ENCODE results near the gene MED4. TPM values are rescaled to one million over a fixed set of nuclear protein-coding genes. Genes with fewer than 3 reads are reported as not detected.

MED4 gene
- total RNA-seq, 2 experiments from 2014 or later = 48.9 to 56.1 TPM

- peak; percentile 59 for ATAC-seq (ENCODE audit: poor library complexity)
- Histone ChIP-seq H3K27ac (ENCODE audit: low read depth in 1 of 2, low read length in 2 of 2) (no peak overlapping the region), H3K27me3 (ENCODE audit: control insufficient read depth in 1 of 2, insufficient read depth in 2 of 2, low read length in 2 of 2) (no peaks in the 10 kb centered on the region), H3K4me1 (ENCODE audit: insufficient read depth, low read length) (no peaks in the 10 kb centered on the region), H3K36me3 (ENCODE audit: insufficient read depth, low read length) (peaks cover 87% of the 10 kb centered on the region), H3K9me3 (ENCODE audit: control insufficient read depth in 1 of 2, insufficient read depth in 1 of 2, low read length in 2 of 2) (no peaks in the 10 kb centered on the region), H3K4me3 (ENCODE audit: low read length) (no peak overlapping the region)
- H3K9me3 Mint-ChIP-seq = no peaks in the 10 kb centered on the region
- H3K36me3 Mint-ChIP-seq (ENCODE audit: low read depth) = peaks cover 98% of the 10 kb centered on the region
- H3K27ac Mint-ChIP-seq = no peak overlapping the region
- no peak for TF ChIP-seq CTCF (IDR thresholded peaks at IDR 0.05)
- no peak overlapping the region for H3K4me3 Mint-ChIP-seq
- ChIA-PET CTCF (interaction anchor here (1.4 to 2.0 kb wide), 2 partner anchors 17 to 40 kb away, joined by 6 read pairs; partner anchors contain the start of genes MED4 and NUDT15), POLR2A (interaction anchor here (0.6 to 1.3 kb wide), 4 partner anchors 10 to 1878 kb away, joined by 3 to 4 read pairs (median 4); partner anchors contain the start of gene MED4)
- no peaks in the 10 kb centered on the region for H3K4me1 Mint-ChIP-seq (ENCODE audit: low read depth)
- H3K27me3 Mint-ChIP-seq = no peaks in the 10 kb centered on the region
- intact Hi-C loops (cut with DNase I, micrococcal nuclease) = no loop called here
- peak in 3 of 14 experiments; percentile 45 to 55 (median 48) for DNase-seq
These were observed 16.6 kb downstream of the MED4 start for GRCh38 chr13:48078251-48078656.

GRCh38 chr13:48074006-48074405 is 20.9 kb downstream of the MED4 start:
- Histone ChIP-seq H3K27me3 (ENCODE audit: control insufficient read depth in 1 of 2, insufficient read depth in 2 of 2, low read length in 2 of 2) (no peaks in the 10 kb centered on the region), H3K9me3 (ENCODE audit: control insufficient read depth in 1 of 2, insufficient read depth in 1 of 2, low read length in 2 of 2) (peaks cover 0 to 28% of the 10 kb centered on the region in 2 experiments), H3K4me1 (ENCODE audit: insufficient read depth, low read length) (no peaks in the 10 kb centered on the region), H3K4me3 (ENCODE audit: low read length) (no peak overlapping the region), H3K36me3 (ENCODE audit: insufficient read depth, low read length) (peaks cover 87% of the 10 kb centered on the region), H3K27ac (ENCODE audit: low read depth in 1 of 2, low read length in 2 of 2) (no peak overlapping the region)
- POLR2A ChIA-PET = interaction anchor here (0.6 kb wide), 1 partner anchor 553 kb away, joined by 3 read pairs; no protein-coding TSS in a partner anchor
- no peaks in the 10 kb centered on the region for H3K9me3 Mint-ChIP-seq
- CTCF ChIA-PET = interaction anchor here (1.2 kb wide), 1 partner anchor 36 kb away, joined by 4 read pairs; the partner anchor contains the start of gene NUDT15
- intact Hi-C loops (cut with DNase I, micrococcal nuclease) = no loop called here
- H3K27me3 Mint-ChIP-seq = no peaks in the 10 kb centered on the region
- no peak overlapping the region for H3K4me3 Mint-ChIP-seq
- DNase-seq (no peak), ATAC-seq (ENCODE audit: poor library complexity) (no peak)
- no peaks in the 10 kb centered on the region for H3K4me1 Mint-ChIP-seq (ENCODE audit: low read depth)
- TF ChIP-seq CTCF (IDR thresholded peaks at IDR 0.05) = no peak
- no peak overlapping the region for H3K27ac Mint-ChIP-seq
- H3K36me3 Mint-ChIP-seq (ENCODE audit: low read depth) = peaks cover 100% of the 10 kb centered on the region

- H3K27me3 Mint-ChIP-seq = no peaks in the 10 kb centered on the region
- peaks cover 0 to 35% of the 10 kb centered on the region in 2 experiments for H3K9me3 ChIP-seq (ENCODE audit: control insufficient read depth in 1 of 2, insufficient read depth in 1 of 2, low read length in 2 of 2)
- no peaks in the 10 kb centered on the region for H3K27me3 ChIP-seq (ENCODE audit: control insufficient read depth in 1 of 2, insufficient read depth in 2 of 2, low read length in 2 of 2)
- POLR2A ChIA-PET = no interaction called here
- CTCF ChIA-PET = no interaction called here
- TF ChIP-seq CTCF (IDR thresholded peaks at IDR 0.05) = no peak
- DNase-seq (no peak), ATAC-seq (ENCODE audit: poor library complexity) (no peak)
- no peak overlapping the region for H3K27ac ChIP-seq (ENCODE audit: low read depth in 1 of 2, low read length in 2 of 2)
- no peak overlapping the region for H3K4me3 ChIP-seq (ENCODE audit: low read length)
- no peak overlapping the region for H3K4me3 Mint-ChIP-seq
- peaks cover 100% of the 10 kb centered on the region for H3K36me3 Mint-ChIP-seq (ENCODE audit: low read depth)
- H3K4me1 ChIP-seq (ENCODE audit: insufficient read depth, low read length) = no peaks in the 10 kb centered on the region
- H3K36me3 ChIP-seq (ENCODE audit: insufficient read depth, low read length) = peaks cover 84% of the 10 kb centered on the region
- H3K4me1 Mint-ChIP-seq (ENCODE audit: low read depth) = no peaks in the 10 kb centered on the region
- H3K9me3 Mint-ChIP-seq = no peaks in the 10 kb centered on the region
- intact Hi-C loops (cut with DNase I, micrococcal nuclease) = no loop called here
- H3K27ac Mint-ChIP-seq = no peak overlapping the region
These were observed 22.1 kb downstream of the MED4 start for GRCh38 chr13:48072787-48073186.
